ENCODE measurements around the gene RIF1.

Gene RIF1

GRCh38 chr2:151409601-151410484, at the start of gene RIF1:
Gene RIF1, plus strand, starts transcription at chr2:151409902. Its CDS starts 522 bp downstream, at chr2:151410424.
- DNase-seq, result peak; percentile 32 to 96 (median 78)

GRCh38 chr2:151361674-151362370, 47.9 kb upstream of the RIF1 start:
- no peak for DNase-seq

- peak in 40 of 56 donors; percentile 1 to 72 (median 22) for DNase-seq
Observed at GRCh38 chr2:151363709-151364108, 46.0 kb upstream of the RIF1 start.

- DNase-seq, result no peak
Observed at GRCh38 chr2:151367571-151367970, 42.1 kb upstream of the RIF1 start.

GRCh38 chr2:151374436-151374835, 35.3 kb upstream of the RIF1 start:
- no peak for DNase-seq

- no peak for DNase-seq
Observed at GRCh38 chr2:151379169-151379568, 30.5 kb upstream of the RIF1 start.

- DNase-seq, result no peak
Observed at GRCh38 chr2:151380580-151381235, 29.0 kb upstream of the RIF1 start.

GRCh38 chr2:151381266-151381665, 28.4 kb upstream of the RIF1 start:
- no peak for DNase-seq

GRCh38 chr2:151388011-151388410, 21.7 kb upstream of the RIF1 start:
- DNase-seq, result no peak

GRCh38 chr2:151391436-151391835, 18.3 kb upstream of the RIF1 start:
- DNase-seq, result no peak

GRCh38 chr2:151394509-151394908, 15.2 kb upstream of the RIF1 start:
- no peak for DNase-seq

GRCh38 chr2:151395509-151396374, 14.0 kb upstream of the RIF1 start:
- no peak for DNase-seq

GRCh38 chr2:151399981-151400380, 9.7 kb upstream of the RIF1 start:
- DNase-seq, result no peak

GRCh38 chr2:151401149-151401548, 8.6 kb upstream of the RIF1 start:
- DNase-seq, result no peak

- no peak for DNase-seq
Observed at GRCh38 chr2:151403914-151404313, 5.8 kb upstream of the RIF1 start.

- no peak for DNase-seq
Observed at GRCh38 chr2:151405376-151405775, 4.3 kb upstream of the RIF1 start.

GRCh38 chr2:151407281-151407680, 2.4 kb upstream of the RIF1 start:
- DNase-seq, result no peak

GRCh38 chr2:151408788-151409600, 708 bp upstream of the RIF1 start:
- no peak for DNase-seq

GRCh38 chr2:151410485-151410834, 758 bp downstream of the RIF1 start:
- peak in 8 of 56 donors; percentile 11 to 54 (median 26) for DNase-seq

GRCh38 chr2:151417650-151418049, 7.9 kb downstream of the RIF1 start:
- no peak for DNase-seq
